Hindlimb muscle (tissue), 1 donor: Measurements from ENCODE around the gene TCTN1. TPM values are rescaled to one million over a fixed set of nuclear protein-coding genes. Genes with fewer than 3 reads are reported as not detected.

Source experiments
- DNase-seq: peaks from one replicate; pipeline ENCODE4 v3.0.0-alpha.2; 2013
- polyA plus RNA-seq: library from polyadenylated mRNA; unstranded; fragments of 120-200 nt; gene quantifications from one replicate; pipeline ENCODE4 v1.2.1, GENCODE V29; 2013; ENCODE audit not compliant: insufficient read length

Gene TCTN1
- polyA plus RNA-seq, 1 donor: 21.5 TPM

GRCh38 chr12:110684312-110684836 is 70.4 kb downstream of the TCTN1 start:
- no peak for DNase-seq

GRCh38 chr12:110686294-110686903 is 72.5 kb downstream of the TCTN1 start:
- DNase-seq: no peak

- no peak for DNase-seq
Observed at GRCh38 chr12:110687396-110688169, 73.7 kb downstream of the TCTN1 start.

GRCh38 chr12:110688446-110689280 is 74.7 kb downstream of the TCTN1 start, which contains the start of gene HVCN1:
HVCN1 (minus strand) TSS chr12:110689115; CDS start chr12:110683245, 5,870 bp downstream.
- no peak for DNase-seq

- DNase-seq: peak; percentile 61
Observed at GRCh38 chr12:110689281-110690126, 75.6 kb downstream of the TCTN1 start.

GRCh38 chr12:110690127-110690430 is 76.2 kb downstream of the TCTN1 start:
- DNase-seq: no peak

- DNase-seq: no peak
Observed at GRCh38 chr12:110693731-110694130, 79.8 kb downstream of the TCTN1 start.

GRCh38 chr12:110694330-110694901 is 80.5 kb downstream of the TCTN1 start:
- no peak for DNase-seq

- DNase-seq: no peak
Observed at GRCh38 chr12:110696283-110696682, 82.4 kb downstream of the TCTN1 start.

GRCh38 chr12:110697236-110697635 is 83.3 kb downstream of the TCTN1 start:
- DNase-seq: no peak

GRCh38 chr12:110698171-110698902 is 84.4 kb downstream of the TCTN1 start:
- DNase-seq: peak; percentile 81

Other genes starting within 250 kb of the TCTN1 start
- 62.6 TPM for gene ANAPC7, start 210.4 kb upstream of the TCTN1 start, polyA plus RNA-seq
- gene ARPC3, start 163.8 kb upstream of the TCTN1 start, polyA plus RNA-seq: 113 TPM
- 24.3 TPM for gene GPN3, start 145.9 kb upstream of the TCTN1 start, polyA plus RNA-seq
- gene FAM216A, start 145.3 kb upstream of the TCTN1 start, polyA plus RNA-seq: 13.9 TPM
- gene VPS29, start 112.0 kb upstream of the TCTN1 start, polyA plus RNA-seq: 112 TPM
- 2.7 TPM for gene RAD9B, start 111.8 kb upstream of the TCTN1 start, polyA plus RNA-seq
- 10.5 TPM for gene PPTC7, start 30.8 kb upstream of the TCTN1 start, polyA plus RNA-seq
- gene HVCN1, start 75.0 kb downstream of the TCTN1 start, polyA plus RNA-seq: 4.4 TPM
- gene PPP1CC, start 128.8 kb downstream of the TCTN1 start, polyA plus RNA-seq: 108 TPM
- gene CCDC63, start 232.9 kb downstream of the TCTN1 start, polyA plus RNA-seq: not detected